Measurements from ENCODE around the gene IGFBP4.
A peak's percentile ranks its signal among the peaks of the same experiment; 100 is the strongest.

Gene IGFBP4

DNA sequence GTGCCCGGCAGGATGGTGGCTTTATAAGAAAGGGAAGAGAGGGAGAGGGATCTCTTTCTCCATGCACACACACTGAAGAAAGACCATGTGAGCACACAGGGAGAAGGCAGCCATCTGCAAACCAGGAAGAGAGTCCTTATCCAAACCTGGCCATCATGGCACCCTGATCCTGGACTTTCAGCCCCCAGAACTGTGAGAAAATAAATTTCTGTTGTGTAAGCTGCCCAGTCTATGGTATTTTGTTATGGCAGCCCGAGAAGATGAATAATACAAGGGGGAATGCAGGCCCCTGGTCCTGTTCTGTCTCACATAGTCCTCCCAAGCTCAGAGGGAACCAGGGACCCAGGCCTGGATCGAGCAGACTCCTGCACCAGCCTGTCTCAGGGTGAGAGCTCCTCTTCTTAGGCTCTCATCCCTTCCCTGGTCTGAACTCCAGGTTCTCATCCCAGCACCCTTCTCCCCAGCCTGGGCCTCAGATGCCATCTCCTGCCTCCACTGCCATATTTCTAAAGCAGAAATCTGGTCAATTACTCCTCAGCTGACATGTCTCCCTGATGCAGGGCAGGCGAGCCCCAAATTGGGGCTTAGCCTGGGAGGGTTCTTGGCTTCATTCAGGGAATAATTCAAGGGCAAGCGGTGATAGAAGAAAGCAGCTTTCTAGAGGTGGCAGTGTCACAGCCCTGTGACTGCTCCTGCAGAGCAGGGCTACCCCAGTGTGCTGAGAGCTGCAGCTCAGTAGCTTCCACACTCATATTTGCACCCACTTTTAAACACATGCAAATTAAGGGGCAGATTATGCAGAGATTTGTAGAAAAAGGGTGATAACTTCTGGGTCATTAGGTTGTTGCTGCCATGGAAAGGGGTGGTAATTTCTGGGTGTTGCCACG is 28.8 kb downstream of the IGFBP4 start:
- no peak for DNase-seq (ENCODE audit: low read depth, low spot score)

GRCh38 chr17:40472733-40473452 is 29.6 kb downstream of the IGFBP4 start:
- no peak for DNase-seq (ENCODE audit: low read depth, low spot score)

- no peak for DNase-seq (ENCODE audit: low read depth, low spot score)
Observed at GRCh38 chr17:40473573-40474365, 30.5 kb downstream of the IGFBP4 start.

GRCh38 chr17:40474419-40475002 is 31.3 kb downstream of the IGFBP4 start:
- DNase-seq (ENCODE audit: low read depth, low spot score): peak; percentile 88

DNA sequence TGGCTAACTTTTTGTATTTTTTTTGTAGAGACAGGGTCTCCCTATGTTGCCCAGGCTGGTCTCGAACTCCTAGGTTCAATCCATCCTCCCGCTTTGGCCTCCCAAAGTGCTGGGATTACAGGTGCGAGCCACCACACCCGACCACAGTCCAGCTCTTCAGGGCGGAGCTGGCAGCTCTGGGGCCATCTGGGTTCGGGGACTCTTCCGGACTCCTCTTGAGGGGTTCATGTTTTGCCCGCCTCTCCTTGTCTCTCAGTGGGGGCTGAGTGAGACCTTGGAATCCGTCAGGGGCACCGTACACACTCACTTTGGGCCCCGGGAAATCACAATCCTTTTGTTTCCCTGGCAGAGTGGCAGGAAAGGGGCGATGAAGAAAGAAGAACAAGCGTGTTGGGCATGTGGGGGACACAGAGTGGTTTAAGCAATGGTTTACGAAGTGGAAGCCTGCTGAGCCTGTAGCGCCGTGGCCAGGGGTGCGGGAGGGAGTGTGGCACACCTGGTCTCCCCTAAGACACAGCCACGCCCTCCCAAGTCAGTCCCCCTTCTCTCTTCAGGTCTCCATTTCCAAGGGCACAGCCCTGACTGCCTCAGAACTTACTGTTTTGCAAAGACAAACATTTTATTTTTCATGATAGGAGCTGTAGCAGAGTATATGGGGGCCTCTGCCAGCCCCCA is 32.1 kb downstream of the IGFBP4 start:
- no peak for DNase-seq (ENCODE audit: low read depth, low spot score)

DNA sequence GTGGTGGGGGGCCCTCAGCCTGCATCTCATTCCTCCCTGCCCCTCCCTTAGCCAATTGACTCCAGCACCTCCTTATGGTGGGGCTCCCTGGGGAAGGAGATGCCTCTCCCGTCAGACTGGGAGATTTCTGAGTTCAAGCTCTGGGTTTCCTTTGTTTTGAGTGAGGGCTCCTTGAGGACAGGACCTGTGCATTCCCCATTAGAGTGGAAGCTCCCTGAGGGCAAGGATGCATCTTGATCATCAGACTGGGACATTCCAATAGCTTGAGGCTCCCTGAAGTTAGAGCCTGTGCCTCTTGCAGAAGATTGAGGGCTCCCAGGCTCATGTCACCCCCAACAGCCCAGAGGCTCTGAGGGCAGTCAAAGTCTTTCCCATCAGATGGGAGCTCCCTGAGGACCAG is 34.5 kb downstream of the IGFBP4 start:
- DNase-seq (ENCODE audit: low read depth, low spot score): no peak

- no peak for DNase-seq (ENCODE audit: low read depth, low spot score)
Observed at GRCh38 chr17:40478486-40478885, 35.2 kb downstream of the IGFBP4 start.

- DNase-seq (ENCODE audit: low read depth, low spot score): no peak
Observed at GRCh38 chr17:40479754-40480480, 36.7 kb downstream of the IGFBP4 start.

DNA sequence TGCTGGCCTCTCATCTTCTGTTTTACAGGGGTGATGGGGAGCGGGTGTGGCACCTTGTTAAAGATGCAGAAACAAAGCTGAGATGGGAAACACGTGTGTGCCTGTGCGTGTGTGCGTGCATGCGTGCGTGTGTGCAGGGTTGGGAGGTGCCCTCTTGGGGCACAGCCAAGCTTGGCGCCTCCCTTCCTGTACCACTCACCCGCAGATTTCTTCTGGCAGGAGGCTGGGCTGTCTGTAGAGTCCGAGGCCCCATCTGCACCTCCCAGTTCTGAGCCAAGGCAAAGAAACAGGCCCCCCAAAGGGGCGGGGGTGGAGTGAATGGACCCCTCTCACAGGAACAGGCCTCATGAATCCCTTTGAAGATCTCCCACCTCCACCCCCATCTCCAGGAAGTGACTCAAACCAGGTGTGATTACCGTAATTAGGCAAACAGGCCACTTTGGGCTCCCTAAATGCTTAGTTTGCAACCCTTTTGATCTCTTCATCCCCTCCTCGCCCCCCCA is 37.3 kb downstream of the IGFBP4 start:
- no peak for DNase-seq (ENCODE audit: low read depth, low spot score)

DNA sequence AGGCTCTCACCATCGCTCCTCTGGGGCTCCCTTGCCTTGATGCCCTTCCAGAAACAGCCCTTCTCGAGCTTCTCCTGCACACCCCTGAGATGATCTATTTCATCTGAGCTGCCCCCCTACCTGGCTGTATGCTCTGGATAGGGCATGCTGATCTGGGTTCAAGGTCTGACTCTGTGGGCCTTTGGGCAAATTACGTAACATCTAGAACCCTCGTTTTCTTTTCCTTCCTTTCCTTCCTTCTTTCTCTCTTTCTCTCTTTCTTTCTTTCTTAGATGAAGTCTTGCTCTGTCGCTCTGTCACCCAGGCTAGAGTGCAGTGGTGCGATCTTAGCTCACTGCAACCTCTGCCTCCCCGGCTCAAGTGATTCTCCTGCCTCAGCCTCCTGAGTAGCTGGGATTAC is 37.9 kb downstream of the IGFBP4 start:
- DNase-seq (ENCODE audit: low read depth, low spot score): no peak

GRCh38 chr17:40482722-40483121 is 39.5 kb downstream of the IGFBP4 start:
- DNase-seq (ENCODE audit: low read depth, low spot score): no peak

DNA sequence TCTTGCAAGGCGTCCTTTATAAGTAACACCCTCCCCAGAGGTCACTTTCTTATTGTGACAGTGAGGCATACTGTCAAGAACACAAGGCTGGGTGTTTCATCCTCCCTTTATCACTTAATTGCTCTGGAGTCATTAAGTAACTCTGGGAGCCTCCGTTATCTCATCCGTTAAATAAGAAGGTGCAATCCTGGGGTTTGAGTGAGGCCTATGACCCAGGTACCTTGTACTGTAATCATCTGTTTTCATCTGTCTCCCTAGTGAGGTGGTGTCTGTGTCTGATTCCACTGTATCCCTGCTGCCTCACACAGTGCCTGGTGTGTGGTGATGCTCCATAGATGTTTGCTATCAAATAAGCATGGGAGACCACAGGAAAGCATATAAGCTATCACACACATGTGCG is 40.4 kb downstream of the IGFBP4 start:
- DNase-seq (ENCODE audit: low read depth, low spot score): no peak

GRCh38 chr17:40484285-40484972 is 41.2 kb downstream of the IGFBP4 start:
- no peak for DNase-seq (ENCODE audit: low read depth, low spot score)

DNA sequence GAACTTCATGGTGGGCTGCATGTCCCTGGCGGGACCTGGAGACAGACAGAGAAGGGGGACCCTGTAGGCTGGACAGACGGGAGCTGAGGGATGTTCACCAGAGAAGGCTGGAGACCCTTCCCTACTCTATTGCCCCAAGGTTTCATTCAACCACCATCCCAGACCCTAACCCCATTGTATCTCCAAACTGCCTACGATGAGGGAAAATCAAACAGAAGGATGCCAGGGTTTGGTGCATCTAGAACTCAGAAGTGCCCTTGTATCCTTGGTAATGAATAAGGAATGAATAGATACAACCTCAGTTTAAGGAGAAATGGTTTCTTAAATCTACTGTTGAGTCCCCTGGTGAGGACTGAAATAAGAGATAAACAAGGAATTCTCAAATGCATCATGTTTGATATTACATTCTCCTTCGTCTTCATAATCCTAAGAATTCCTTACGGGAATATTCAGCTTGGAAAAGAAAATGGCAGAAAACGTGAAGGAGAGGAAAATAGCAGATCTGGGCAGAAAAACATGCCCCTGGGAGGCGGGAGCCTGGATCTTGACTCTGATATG is 41.8 kb downstream of the IGFBP4 start:
- no peak for DNase-seq (ENCODE audit: low read depth, low spot score)

DNA sequence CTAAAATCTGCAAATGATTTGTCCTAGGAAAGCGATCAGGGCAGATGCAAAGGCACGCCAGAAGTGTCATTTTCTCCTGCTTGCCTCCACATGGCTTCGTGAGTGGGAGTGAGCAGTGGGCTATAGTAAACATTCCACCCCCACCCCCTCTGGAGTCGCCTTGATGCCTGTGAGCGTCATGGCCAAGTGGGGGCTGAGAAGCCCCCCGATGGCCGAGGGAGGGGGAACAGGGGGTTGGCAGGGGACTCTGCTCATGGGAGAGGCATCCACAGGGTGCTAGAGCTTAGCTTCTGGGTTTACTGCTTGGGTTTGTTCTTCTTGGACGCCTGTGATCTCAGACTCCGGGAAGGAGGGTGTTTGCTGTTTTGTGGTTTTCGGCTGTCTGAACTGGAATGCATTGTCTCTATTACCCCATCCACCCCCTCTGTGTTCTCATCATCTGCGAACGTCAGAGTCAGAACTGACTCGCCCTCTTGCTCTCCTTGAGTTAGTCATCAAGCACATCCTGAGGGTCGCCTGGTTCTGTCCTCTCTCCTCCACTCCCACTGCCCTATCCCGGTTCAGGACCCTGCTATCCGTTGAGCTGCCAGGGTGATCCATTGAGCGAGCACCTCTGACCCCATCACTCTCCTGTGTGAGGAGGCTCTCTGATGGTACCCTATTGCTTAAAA is 42.7 kb downstream of the IGFBP4 start:
- peak; percentile 98 for DNase-seq (ENCODE audit: low read depth, low spot score)

DNA sequence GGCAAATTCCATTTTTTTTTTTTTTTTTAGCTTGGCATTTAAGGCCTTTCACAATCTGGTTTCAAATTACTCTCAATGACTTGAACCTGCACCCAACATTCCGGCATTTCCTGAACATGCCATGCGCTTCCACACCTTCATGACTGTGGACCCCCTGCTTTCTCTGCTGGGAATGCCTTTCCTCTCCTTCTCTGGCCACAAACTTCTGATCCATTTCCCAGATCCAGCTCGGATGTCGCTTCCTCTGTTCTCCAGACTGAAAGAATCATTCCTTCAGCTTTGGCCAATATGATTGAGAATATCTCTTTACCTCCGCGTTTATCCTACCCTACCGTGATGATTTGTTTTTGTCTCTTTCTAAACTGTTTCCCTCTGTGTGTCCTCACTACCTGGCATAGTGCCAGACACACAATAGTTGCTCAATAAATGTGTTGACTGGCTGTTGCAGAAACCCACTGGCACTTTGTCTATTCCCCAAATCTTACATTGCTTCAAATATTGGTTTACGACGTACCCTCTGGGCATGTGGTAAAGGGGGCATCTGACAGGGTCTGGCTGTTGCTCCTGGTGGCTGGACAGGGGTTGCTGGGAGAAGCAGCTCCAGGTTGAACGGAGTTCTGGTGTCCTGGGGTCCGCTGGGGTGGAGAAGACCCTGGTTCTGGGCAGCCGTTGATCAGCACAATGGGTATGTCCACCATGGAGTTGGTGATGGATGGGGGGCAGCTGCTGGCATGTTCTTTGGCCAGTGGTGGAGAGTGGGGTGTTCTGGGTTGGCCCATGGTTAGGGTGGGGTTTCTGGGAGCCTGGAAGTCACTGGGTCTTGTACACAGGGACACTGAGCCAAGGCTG is 43.5 kb downstream of the IGFBP4 start:
- no peak for DNase-seq (ENCODE audit: low read depth, low spot score)

- no peak for DNase-seq (ENCODE audit: low read depth, low spot score)
Observed at GRCh38 chr17:40487371-40488020, 44.2 kb downstream of the IGFBP4 start.
